Activated naive CD4-positive, alpha-beta T cell treated with anti-CD3 and anti-CD28 coated beads, Interleukin-2, amount 50 U/mL, for 24 hours (primary cell): Measurements from ENCODE around the gene PFKM.
"Not testable (repeated sequence)": the region's sequence is repeated elsewhere in the genome, so short reads cannot be mapped to it uniquely, and the experiment has no call there.

ENCODE experiments used
- H3K27ac Mint-ChIP-seq: one replicate; pipeline ENCODE4 v1.8.0; 2021; ENCODE audit warnings: mild to moderate bottlenecking, mixed read lengths
- H3K27me3 Mint-ChIP-seq: one replicate; pipeline ENCODE4 v1.8.0; 2021; ENCODE audit warnings: mixed read lengths
- H3K36me3 Mint-ChIP-seq: one replicate; pipeline ENCODE4 v1.8.0; 2021; ENCODE audit warnings: mixed read lengths
- H3K4me1 Mint-ChIP-seq: one replicate; pipeline ENCODE4 v1.8.0; 2021; ENCODE audit warnings: mixed read lengths
- H3K4me3 Mint-ChIP-seq: one replicate; pipeline ENCODE4 v1.8.0; 2021; ENCODE audit warnings: mild to moderate bottlenecking, mixed read lengths
- H3K9me3 Mint-ChIP-seq: one replicate; pipeline ENCODE4 v1.8.0; 2021; ENCODE audit warnings: mixed read lengths

PFKM gene

DNA sequence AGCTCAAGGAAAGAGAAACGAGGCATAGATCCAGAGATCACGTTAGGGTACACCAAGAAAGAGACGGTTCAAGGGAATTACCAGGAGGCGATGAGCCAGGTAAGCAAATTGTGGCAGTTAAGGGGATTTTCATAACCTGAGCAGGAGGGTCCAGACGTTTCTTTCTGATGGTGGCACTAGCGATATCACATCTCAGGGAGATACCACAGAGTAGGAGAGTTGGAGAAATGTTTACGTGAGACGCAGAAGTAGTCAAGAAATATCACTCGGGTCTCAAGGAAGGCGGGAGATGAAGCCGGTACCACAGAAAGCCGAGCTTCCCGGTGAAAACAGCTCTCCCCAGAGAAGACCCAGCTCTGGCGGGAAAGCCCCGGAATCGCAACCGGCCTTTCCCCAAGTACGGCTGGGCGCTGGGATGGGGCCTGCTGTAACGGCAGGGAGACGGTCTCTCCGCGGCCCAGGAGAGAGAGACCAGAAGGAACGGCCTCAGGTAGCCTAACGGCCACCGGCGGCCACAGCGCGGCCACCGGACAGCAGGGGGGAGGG is 13.8 kb upstream of the PFKM start:
- H3K36me3 Mint-ChIP-seq = no peaks in the 10 kb centered on the region
- H3K27me3 Mint-ChIP-seq = no peaks in the 10 kb centered on the region
- H3K27ac Mint-ChIP-seq = peak overlapping the region; percentile 99
- H3K4me3 Mint-ChIP-seq = peak overlapping the region; percentile 95
- H3K4me1 Mint-ChIP-seq = peaks cover 58% of the 10 kb centered on the region
- no peaks in the 10 kb centered on the region for H3K9me3 Mint-ChIP-seq

DNA sequence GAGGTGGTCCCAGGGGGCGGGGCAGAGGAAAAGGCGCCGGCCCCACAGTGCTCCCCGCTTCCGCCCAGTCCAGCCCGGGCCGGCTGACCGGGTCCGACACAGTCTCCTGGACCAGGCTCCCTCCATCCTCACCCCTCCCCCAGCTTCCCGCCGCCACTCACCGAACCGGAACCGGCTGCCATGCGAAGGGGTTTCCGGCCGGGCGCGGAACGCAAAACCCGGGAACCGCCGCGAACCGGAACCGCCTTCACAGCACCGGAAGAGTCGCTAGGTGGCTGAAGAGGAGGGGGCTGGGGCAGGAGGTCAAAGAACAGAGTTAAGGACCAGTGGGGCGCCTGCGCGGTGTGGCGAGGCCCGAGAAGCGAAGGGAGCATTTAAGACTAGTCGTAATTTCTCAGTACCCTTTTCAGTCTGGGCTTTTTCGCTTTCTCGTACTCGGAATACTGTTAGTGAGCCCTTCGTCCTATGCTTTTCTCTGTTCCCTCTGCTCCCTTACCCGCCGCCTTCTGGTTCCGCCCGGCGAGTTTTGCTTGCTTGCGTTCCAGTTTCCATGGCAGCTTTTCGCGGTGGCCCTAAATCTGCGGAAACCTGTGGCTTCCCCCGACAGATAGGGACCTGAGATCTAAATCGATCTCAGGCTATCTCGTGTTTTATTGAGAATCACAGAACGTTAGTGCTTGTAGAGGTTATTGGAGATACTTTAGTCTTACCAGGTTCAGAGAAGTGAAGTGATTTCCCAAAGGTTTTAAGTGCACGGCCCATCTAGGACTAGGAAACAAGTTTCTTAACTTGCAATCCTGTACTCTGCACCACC is 13.1 kb upstream of the PFKM start, which contains the start of gene SENP1:
Gene SENP1, minus strand, starts transcription at position 213 of the 814 bp plus-strand sequence. CDS start 4,607 bp downstream, outside the sequence.
- Mint-ChIP-seq H3K4me3 (peak within 1 kb of the TSS; percentile 95), H3K9me3 (no peaks in the 10 kb centered on the region), H3K36me3 (no peaks in the 10 kb centered on the region), H3K4me1 (peaks cover 58% of the 10 kb centered on the region), H3K27me3 (no peaks in the 10 kb centered on the region), H3K27ac (peak within 1 kb of the TSS; percentile 99)

DNA sequence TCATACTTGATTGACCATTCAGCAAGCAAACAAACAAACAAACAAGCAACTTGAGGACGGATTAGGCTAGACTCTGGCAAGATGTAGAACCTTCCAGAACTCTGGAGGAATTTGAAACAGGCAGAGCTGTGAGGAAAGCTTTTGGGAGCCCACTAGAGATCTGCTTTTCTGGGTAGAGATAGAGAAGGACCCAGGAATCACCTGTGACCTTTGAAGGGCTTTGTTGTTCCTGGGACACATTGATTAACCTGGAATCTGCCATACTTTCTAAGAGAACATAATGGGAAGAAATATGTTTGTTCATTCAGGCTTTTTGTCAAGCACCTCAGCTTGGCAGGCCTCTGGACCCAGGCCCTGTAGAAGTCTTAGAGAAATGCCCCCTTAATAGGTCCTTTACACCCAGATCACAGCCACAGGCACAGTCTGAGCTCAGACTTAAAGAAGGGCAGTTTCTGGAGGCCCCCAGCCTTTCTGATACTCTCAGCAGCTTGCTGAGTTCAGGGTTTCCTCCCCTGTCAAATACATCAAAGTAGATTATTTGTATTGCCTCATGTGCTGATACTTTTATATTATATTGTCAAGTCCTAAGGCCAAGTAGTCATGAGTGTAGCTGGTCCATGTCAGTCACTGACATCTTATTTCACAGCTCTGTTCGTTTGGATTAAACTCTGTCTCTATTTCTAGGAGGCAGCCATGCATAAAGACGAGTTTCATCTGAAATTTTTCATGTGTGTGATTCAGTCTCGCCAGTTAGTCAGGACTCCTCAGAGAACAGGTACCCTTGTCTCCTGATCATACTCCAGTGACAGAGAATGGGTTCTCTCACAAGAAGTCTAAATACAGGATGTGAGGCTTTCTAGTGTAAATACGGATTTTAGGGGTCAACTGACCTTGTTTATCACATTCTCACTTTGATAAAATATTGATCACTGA is 12.2 kb upstream of the PFKM start:
- no peaks in the 10 kb centered on the region for H3K27me3 Mint-ChIP-seq
- no peaks in the 10 kb centered on the region for H3K36me3 Mint-ChIP-seq
- peak overlapping the region; percentile 99 for H3K27ac Mint-ChIP-seq
- peaks cover 52% of the 10 kb centered on the region for H3K4me1 Mint-ChIP-seq
- peak overlapping the region; percentile 95 for H3K4me3 Mint-ChIP-seq
- H3K9me3 Mint-ChIP-seq = no peaks in the 10 kb centered on the region

DNA sequence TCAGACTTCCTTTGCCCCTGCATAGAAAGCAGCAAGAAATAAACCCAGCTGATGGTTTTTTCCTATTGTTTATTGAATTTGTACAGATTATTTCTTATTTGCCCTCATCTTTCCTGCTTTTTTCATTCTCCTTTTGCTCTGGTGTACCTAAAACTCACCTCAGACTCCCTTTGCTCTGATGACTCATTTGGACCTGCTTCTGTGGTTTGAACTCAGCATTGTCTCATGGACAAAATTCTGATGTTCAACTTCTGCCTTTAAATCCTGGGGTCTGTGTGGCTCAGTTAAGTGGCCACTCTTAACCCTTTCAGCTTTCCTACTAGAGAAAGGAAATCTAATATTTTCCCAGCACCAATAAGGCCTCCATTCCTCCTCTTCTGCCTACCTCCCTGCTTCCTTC is 9.7 kb upstream of the PFKM start:
- H3K4me3 Mint-ChIP-seq = no peak overlapping the region
- peak overlapping the region; percentile 3 for H3K27ac Mint-ChIP-seq
- no peaks in the 10 kb centered on the region for H3K27me3 Mint-ChIP-seq
- peaks cover under 1% of the 10 kb centered on the region for H3K36me3 Mint-ChIP-seq
- H3K4me1 Mint-ChIP-seq = peaks cover 35% of the 10 kb centered on the region
- H3K9me3 Mint-ChIP-seq = no peaks in the 10 kb centered on the region

DNA sequence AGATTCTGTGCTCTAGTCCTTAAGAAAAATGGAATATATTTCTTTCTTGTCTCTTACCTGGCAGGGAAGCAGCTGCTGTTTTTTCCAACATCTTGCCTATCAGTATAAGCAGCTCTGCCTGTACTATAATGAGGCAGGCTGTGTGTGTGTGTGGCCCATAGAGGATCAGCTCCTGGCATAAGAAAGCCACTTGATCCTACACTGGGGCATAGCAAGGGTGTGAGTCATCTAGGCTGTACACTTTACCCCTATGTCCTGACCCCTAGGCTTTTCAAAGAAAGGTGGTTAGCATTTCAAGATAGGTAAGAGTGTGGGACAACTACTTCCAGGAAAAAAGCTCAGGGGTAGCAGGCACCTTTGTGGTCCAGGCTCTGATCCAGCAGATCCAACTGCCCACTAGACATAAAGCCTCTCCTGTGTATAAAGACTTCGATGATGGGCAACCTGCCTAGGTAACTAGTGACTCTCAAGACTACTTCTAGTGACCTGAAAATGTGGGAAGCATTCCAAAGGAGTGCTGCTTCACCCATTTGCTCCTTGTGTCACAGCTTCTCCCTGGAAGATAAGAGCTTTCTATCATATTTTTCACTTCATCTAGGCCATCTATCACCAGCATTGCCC is 8.4 kb upstream of the PFKM start:
- Mint-ChIP-seq H3K27ac (no peak overlapping the region), H3K9me3 (no peaks in the 10 kb centered on the region), H3K36me3 (peaks cover 2% of the 10 kb centered on the region), H3K4me1 (peaks cover 31% of the 10 kb centered on the region), H3K4me3 (no peak overlapping the region), H3K27me3 (no peaks in the 10 kb centered on the region)

DNA sequence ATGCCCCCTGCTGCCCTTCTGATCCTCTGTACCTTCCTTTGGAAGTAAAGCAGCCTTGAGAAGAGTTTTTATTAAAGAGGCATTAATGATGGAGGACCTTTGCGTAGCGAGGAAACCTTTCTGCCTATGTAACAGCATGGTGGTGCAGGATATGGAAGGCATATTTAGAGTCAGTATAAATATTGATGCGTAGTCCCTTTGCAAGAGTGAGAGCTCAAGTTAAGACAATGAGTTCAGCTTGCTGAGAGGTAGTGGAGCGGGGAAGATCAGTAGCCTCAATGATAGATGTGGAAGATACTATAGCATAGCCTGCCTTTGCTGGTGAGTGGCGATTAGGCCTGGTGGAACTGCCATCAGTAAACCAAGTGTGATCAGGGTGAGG is 7.9 kb upstream of the PFKM start:
- H3K27me3 Mint-ChIP-seq, H3K4me3 Mint-ChIP-seq, H3K9me3 Mint-ChIP-seq, H3K27ac Mint-ChIP-seq, H3K36me3 Mint-ChIP-seq: not testable (repeated sequence)
- H3K4me1 Mint-ChIP-seq = peaks cover 29% of the 10 kb centered on the region

DNA sequence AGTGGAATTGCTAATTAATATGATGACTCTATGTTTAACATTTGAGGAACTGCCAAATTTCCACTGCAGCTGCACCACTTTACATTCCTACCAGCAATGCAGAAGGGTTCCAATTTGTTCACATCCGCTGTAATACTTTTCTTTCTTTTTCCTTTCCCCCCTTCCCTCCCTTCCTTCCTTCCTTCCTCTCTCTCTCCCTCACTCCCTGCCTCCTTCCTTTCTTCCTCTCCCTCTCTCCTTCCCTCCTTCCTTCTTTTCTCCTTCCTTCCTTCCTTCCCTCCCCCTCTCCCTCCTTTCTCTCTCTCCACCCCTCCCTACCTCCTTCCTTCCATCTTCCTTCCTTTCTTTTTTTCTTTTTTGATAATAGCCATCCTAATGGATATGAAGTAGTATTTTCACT is 3.2 kb upstream of the PFKM start:
- no peaks in the 10 kb centered on the region for H3K9me3 Mint-ChIP-seq
- peaks cover 4% of the 10 kb centered on the region for H3K36me3 Mint-ChIP-seq
- peaks cover 22% of the 10 kb centered on the region for H3K4me1 Mint-ChIP-seq
- H3K27me3 Mint-ChIP-seq = peaks cover 1% of the 10 kb centered on the region
- no peak overlapping the region for H3K27ac Mint-ChIP-seq
- H3K4me3 Mint-ChIP-seq = no peak overlapping the region

DNA sequence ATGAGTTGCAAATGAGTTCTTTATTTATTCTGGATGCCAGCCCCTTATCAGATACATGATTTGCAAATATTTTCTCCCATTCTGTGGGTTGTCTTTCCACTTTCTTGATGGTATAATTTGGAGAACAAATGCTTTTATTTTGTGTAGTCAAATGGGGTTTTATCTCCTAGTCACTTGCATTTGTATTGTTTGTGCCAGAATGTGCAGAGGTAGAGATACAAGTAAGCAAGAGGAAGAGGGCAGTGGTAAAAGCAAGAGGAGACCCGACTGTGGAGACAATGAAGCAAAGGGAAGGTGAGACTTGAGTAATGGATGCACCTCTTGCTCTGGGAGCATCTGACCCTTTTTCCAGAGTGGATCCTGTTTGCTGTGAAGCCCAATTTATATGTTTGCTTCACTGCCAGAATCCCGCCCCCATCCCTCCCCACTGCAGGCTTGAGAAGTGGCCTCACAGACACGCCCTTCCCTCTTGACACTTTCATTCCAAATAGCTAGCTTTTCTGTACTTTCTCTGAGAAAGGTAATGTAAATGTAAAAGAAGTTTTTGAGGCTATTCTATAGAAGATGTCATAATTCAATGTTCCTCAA is 786 bp upstream of the PFKM start:
- H3K36me3 Mint-ChIP-seq = peaks cover 10% of the 10 kb centered on the region
- peak overlapping the region; percentile 99 for H3K4me3 Mint-ChIP-seq
- H3K4me1 Mint-ChIP-seq = peaks cover 25% of the 10 kb centered on the region
- peaks cover 1% of the 10 kb centered on the region for H3K27me3 Mint-ChIP-seq
- no peaks in the 10 kb centered on the region for H3K9me3 Mint-ChIP-seq
- no peak overlapping the region for H3K27ac Mint-ChIP-seq

DNA sequence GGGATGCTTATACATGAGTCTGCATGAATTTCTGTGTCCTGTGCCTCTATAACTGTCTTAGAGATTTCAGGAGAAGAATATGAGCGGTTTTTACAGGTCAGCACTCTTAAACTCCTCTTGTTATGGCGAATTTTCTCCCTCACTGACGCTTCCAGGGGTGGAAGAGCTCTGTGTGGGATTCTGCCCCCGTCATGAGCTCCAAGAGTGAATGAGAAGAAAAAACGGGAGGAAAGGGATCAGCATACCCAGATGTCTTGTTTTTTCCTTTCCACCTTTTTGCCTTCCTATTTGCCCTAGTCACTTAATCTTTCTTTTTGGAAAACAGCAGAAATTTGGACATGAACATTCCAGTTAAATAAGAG is 651 bp downstream of the PFKM start:
- Mint-ChIP-seq H3K27me3 (peaks cover 1% of the 10 kb centered on the region), H3K4me3 (peak overlapping the region; percentile 99), H3K4me1 (peaks cover 25% of the 10 kb centered on the region), H3K9me3 (no peaks in the 10 kb centered on the region), H3K27ac (peak overlapping the region; percentile 66), H3K36me3 (peaks cover 11% of the 10 kb centered on the region)

DNA sequence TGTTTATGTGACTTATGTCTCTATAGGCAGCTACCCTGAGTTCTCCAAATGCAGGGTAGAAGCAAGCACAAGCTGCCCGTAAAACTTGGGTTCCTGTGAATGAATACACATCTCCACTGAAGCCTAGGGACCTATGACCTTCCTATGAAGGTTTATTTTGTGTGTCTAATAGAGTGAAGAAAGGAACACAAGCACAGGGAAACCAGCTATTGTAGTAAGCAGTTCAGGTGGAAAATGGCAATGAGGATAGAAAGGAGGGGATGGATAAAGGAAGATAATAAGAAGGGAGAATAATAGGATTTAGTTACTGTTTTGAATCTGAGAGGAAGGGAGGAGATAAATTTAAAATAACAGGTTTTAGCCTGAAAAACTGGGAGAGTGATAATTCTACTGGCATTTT is 2.4 kb downstream of the PFKM start:
- H3K27me3 Mint-ChIP-seq = peaks cover 1% of the 10 kb centered on the region
- H3K36me3 Mint-ChIP-seq = peaks cover 12% of the 10 kb centered on the region
- peaks cover 25% of the 10 kb centered on the region for H3K4me1 Mint-ChIP-seq
- no peaks in the 10 kb centered on the region for H3K9me3 Mint-ChIP-seq
- no peak overlapping the region for H3K27ac Mint-ChIP-seq
- no peak overlapping the region for H3K4me3 Mint-ChIP-seq

DNA sequence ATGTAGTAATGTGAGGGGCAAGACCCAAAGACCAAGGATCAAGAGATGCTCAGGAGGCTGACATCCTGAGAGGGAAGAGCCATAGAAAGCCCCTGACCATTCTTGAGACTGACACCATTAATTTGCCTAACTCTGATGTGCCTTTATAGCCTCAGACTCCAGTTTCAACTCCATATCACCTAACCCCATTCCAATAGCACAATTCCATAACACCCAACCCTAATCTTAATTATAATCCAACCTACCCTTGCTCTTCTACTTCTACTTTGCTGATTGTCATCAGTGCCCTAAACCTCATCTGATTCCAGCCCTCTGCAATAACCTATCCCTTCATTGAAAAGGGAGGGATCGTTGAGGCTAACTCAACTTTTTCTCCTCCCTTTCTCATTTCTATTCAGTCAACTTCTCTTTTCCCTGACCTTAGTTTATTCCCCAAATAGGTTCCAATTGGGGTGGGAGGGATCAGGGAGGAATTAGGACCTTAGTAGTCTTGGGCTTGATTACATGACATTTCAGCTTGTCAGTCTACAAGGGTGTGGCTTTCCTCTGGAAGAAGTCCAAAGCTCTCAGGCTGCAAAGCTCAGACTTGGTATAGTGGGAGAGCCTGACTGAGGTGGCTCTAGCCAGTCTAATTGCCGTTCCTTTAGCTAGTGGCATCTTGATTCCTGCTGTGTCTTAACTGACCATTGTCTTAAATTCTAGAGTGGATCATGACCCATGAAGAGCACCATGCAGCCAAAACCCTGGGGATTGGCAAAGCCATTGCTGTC is 3.1 kb downstream of the PFKM start:
- H3K4me1 Mint-ChIP-seq = peaks cover 25% of the 10 kb centered on the region
- H3K27me3 Mint-ChIP-seq = peaks cover 1% of the 10 kb centered on the region
- H3K27ac Mint-ChIP-seq = no peak overlapping the region
- peaks cover 14% of the 10 kb centered on the region for H3K36me3 Mint-ChIP-seq
- H3K9me3 Mint-ChIP-seq = no peaks in the 10 kb centered on the region
- no peak overlapping the region for H3K4me3 Mint-ChIP-seq

DNA sequence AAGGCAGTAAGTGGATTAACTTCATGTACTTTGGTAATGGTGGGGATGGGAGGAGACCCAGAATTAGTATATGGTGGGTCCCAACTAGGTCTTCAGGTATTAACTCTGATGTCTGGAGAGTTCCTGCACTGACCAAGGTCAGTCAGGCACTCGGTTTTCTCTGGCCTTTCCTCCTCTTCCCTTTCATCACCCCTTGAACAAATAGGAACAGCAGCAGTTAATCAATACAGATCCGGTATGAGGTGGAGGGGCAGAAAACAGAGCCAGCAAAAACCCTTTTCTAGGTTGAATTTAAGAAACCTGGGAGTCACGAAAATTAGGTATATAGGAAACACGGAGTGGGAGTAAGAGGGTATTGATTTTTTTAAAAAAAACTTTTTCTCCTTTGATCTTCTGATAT is 4.0 kb downstream of the PFKM start:
- H3K27ac Mint-ChIP-seq = no peak overlapping the region
- peaks cover 19% of the 10 kb centered on the region for H3K36me3 Mint-ChIP-seq

DNA sequence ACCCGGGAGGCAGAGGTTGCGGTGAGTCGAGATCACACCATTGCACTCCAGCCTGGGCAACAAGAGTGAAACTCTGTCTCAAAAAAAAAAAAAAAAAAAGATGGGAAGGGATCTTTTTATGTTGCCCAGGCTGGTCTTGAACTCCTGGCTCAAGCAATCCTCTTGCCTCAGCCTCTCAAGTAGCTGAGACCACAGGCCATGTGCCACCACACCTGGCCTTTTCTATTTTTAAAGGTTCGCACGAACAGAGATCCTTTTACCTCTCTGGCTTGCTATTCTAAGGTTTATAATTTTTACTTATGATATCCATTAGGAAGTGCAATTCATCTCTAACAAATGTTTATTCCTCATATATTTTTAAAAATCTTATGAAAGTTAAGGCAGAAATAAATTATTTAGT is 6.4 kb downstream of the PFKM start:
- H3K4me3 Mint-ChIP-seq, H3K4me1 Mint-ChIP-seq, H3K27ac Mint-ChIP-seq, H3K27me3 Mint-ChIP-seq, H3K9me3 Mint-ChIP-seq: not testable (repeated sequence)
- peaks cover 17% of the 10 kb centered on the region for H3K36me3 Mint-ChIP-seq

More for the DNA sequence above, 4.0 kb downstream of the PFKM start:
- Mint-ChIP-seq H3K4me1 (peaks cover 24% of the 10 kb centered on the region), H3K9me3 (no peaks in the 10 kb centered on the region), H3K4me3 (no peak overlapping the region), H3K27me3 (peaks cover 1% of the 10 kb centered on the region)

DNA sequence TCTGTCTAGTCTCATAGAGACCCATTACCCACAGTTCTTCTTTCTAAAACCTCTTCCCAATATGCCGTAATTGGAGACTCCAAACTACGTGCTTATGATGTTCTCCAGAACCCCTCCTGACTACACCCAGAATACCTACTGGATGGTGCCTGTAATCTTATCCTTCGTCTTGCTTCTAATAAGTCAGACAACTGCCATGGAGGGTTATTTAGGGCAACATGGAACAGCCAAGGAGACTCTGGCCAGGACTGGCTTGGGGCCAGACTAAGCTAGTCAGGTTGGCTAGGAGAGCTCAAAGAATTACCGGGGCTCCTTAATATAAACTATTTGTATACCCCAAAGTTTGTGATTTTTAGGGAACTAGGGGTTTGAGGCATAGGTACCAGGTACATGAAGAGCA is 6.8 kb downstream of the PFKM start:
- no peaks in the 10 kb centered on the region for H3K9me3 Mint-ChIP-seq
- peaks cover 4% of the 10 kb centered on the region for H3K4me1 Mint-ChIP-seq
- H3K36me3 Mint-ChIP-seq = peaks cover 17% of the 10 kb centered on the region
- H3K27me3 Mint-ChIP-seq = no peaks in the 10 kb centered on the region
- H3K27ac Mint-ChIP-seq = no peak overlapping the region
- no peak overlapping the region for H3K4me3 Mint-ChIP-seq
